Esophagus muscularis mucosa (tissue), 4 donors: Measurements from ENCODE around the gene S1PR3. TPM values are rescaled to one million over a fixed set of nuclear protein-coding genes. Genes with fewer than 3 reads are reported as not detected.

ENCODE experiments used
- DNase-seq: peaks from one replicate; pipeline ENCODE4 v3.0.0-alpha.2; 2017; ENCODE audit errors: extremely low spot score
- H3K27ac ChIP-seq, 4 donors: fragments of 200-600 bp; sonication (generic); replicated peaks in 1 of 4; 1 replicate in 3 of 4; 2 replicates in 1 of 4; pipeline ENCODE4 v1.5.1; 2016 to 2019; ENCODE audit warnings: mild to moderate bottlenecking in 1 of 4
- H3K27me3 ChIP-seq, 4 donors: fragments of 200-600 bp; sonication (generic); one replicate each; pipeline versions ENCODE4 v1.5.1 to v1.6.0; 2016 to 2019
- H3K36me3 ChIP-seq, 4 donors: fragments of 200-600 bp; sonication (generic); one replicate each; pipeline ENCODE4 v1.5.1; 2016 to 2019
- H3K4me1 ChIP-seq, 4 donors: fragments of 200-600 bp; sonication (generic); one replicate each; pipeline ENCODE4 v1.5.1; 2016 to 2019
- H3K4me3 ChIP-seq, 4 donors: fragments of 200-600 bp; sonication (generic); 1 replicate in 2 of 4; 2 replicates in 2 of 4; pipeline ENCODE4 v1.5.1; 2016 to 2019; ENCODE audit warnings: mild to moderate bottlenecking in 4 of 4, moderate library complexity in 1 of 4
- H3K9me3 ChIP-seq, 4 donors: fragments of 200-600 bp; sonication (generic); 1 replicate in 3 of 4; 2 replicates in 1 of 4; pipeline ENCODE4 v1.5.1; 2016 to 2019
- CTCF ChIP-seq, 3 experiments: fragments of 200-600 bp in 2 of 3; fragments of 450-650 bp in 1 of 3; sonication (generic) in 2 of 3; IDR thresholded peaks; one replicate each; pipeline ENCODE4 v1.5.1; 2017 to 2019; ENCODE audit warnings: antibody characterized with exemption in 3 of 3, mild to moderate bottlenecking in 2 of 3, moderate library complexity in 1 of 3
- EP300 ChIP-seq: sonication (generic); formaldehyde crosslinking; IDR thresholded peaks from one replicate; pipeline ENCODE4 v1.6.1; 2017; ENCODE audit warnings: antibody characterized with exemption
- POLR2A ChIP-seq: fragments of 450-650 bp; IDR thresholded peaks from one replicate; pipeline ENCODE4 v1.6.1; 2017; ENCODE audit warnings: antibody characterized with exemption, moderate library complexity, mild to moderate bottlenecking, low read depth
- POLR2AphosphoS5 ChIP-seq, 2 donors: sonication (generic); formaldehyde crosslinking; IDR thresholded peaks; one replicate each; pipeline ENCODE4 v1.6.1; 2017; ENCODE audit warnings: antibody characterized with exemption in 2 of 2
- WGBS: methylation state at CpG from one replicate; pipeline ENCODE4 v1.1.5; 2018; 5-methylcytosine and 5-hydroxymethylcytosine counted together
- intact Hi-C: fragments of 100-400 bp; cut with DNase I; formaldehyde crosslinking; loops from one replicate; pipeline ENCODE4 v1.15.1; 2023
- total RNA-seq, 4 donors: library from RNA; depleted of rRNA; stranded (reverse); fragments of >200 nt; gene quantifications; one replicate each; pipeline versions ENCODE4 v1.1.0 to v1.2.1, GENCODE V29; 2016

Gene S1PR3
- total RNA-seq, 4 donors from 2014 or later: 184 to 340 (median 223) TPM

GRCh38 chr9:89023740-89024139 lies 32.5 kb downstream of the S1PR3 start:
- peak; percentile 64 for DNase-seq
- 81% methylated on average over 3 of the region's 3 CpGs for WGBS

DNA sequence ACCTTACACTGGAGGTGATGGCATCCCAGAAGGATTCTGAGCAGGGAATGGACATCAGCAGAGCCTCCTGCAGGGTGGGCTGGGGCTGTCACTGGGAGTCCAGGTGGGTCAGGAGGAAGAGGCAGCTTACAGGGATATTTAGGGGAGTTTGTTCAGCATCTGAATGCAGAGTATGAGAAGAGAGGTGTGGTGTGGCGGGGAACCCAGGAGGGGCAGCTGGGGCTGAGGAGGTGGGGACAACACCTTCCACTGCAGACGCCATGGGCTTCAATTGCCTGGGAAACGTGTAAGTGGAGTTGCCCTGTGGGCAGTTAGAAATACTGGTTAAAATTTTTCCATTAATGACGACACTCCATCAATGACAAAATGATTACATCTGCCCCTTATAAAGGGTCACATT lies 33.5 kb downstream of the S1PR3 start:
- no peak for DNase-seq
- Histone ChIP-seq H3K27ac (peak overlapping the region in 1 of 4 donors; percentile 20), H3K36me3 (no peaks in the 10 kb centered on the region), H3K4me3 (no peak overlapping the region), H3K4me1 (peaks cover 21 to 32% (median 27%) of the 10 kb centered on the region in 4 donors), H3K27me3 (no peaks in the 10 kb centered on the region), H3K9me3 (peaks cover 0 to 8% (median 3%) of the 10 kb centered on the region in 4 donors)
- 97% methylated on average over 4 of the region's 4 CpGs for WGBS
- intact Hi-C loops: no loop called here
- TF ChIP-seq POLR2A (no peak), CTCF (IDR thresholded peaks at IDR 0.05) (no peak), EP300 (no peak), POLR2AphosphoS5 (IDR thresholded peaks at IDR 0.05) (no peak)

More at GRCh38 chr9:89023740-89024139, 32.5 kb downstream of the S1PR3 start:
- no peak for TF ChIP-seq CTCF (IDR thresholded peaks at IDR 0.05)
- no peak for TF ChIP-seq EP300
- no peak for TF ChIP-seq POLR2A
- TF ChIP-seq POLR2AphosphoS5 (IDR thresholded peaks at IDR 0.05): no peak
- Histone ChIP-seq H3K9me3 (no peaks in the 10 kb centered on the region), H3K4me1 (peaks cover 21 to 32% (median 27%) of the 10 kb centered on the region in 4 donors), H3K27me3 (no peaks in the 10 kb centered on the region), H3K27ac (peak overlapping the region in 1 of 4 donors; percentile 46), H3K36me3 (no peaks in the 10 kb centered on the region), H3K4me3 (no peak overlapping the region)
- intact Hi-C loops: no loop called here

DNA sequence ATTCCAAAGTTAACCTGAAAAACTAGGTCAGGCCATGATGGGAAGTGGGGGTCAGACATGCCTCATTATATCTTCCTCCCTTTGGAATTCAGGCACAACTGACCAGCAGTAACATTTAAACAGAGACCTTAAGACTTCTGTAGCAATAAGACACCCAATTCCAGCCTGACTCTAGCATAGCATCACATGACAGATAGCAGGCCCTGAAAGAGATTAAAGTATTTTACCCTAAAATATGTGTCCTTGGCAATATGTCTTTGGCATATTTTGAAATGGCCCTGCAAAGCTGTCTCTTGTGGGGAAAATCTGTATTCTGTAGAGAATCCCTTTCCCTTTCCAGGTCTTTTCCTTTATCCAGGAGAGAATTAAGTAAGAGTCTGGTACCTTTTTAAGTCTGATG lies 34.3 kb downstream of the S1PR3 start:
- Histone ChIP-seq H3K27me3 (no peaks in the 10 kb centered on the region), H3K27ac (peak overlapping the region in 1 of 4 donors; percentile 20), H3K9me3 (peaks cover 0 to 13% (median 4%) of the 10 kb centered on the region in 4 donors), H3K4me1 (peaks cover 21 to 32% (median 27%) of the 10 kb centered on the region in 4 donors), H3K4me3 (no peak overlapping the region), H3K36me3 (no peaks in the 10 kb centered on the region)
- peak in 1 of 2 donors; percentile 13 for TF ChIP-seq POLR2AphosphoS5 (IDR thresholded peaks at IDR 0.05)
- TF ChIP-seq EP300: no peak
- DNase-seq: no peak
- intact Hi-C loops: no loop called here

GRCh38 chr9:89026876-89027275 lies 35.6 kb downstream of the S1PR3 start:
- intact Hi-C loops: no loop called here
- peaks cover 0 to 19% (median 4%) of the 10 kb centered on the region in 4 donors for H3K9me3 ChIP-seq
- peaks cover 10 to 18% (median 14%) of the 10 kb centered on the region in 4 donors for H3K4me1 ChIP-seq
- no peaks in the 10 kb centered on the region for H3K36me3 ChIP-seq
- H3K4me3 ChIP-seq: no peak overlapping the region
- H3K27me3 ChIP-seq: no peaks in the 10 kb centered on the region
- 64% methylated on average over 3 of the region's 3 CpGs for WGBS
- peak; percentile 60 for DNase-seq
- peak overlapping the region in 2 of 4 donors; percentile 3 to 17 for H3K27ac ChIP-seq
- TF ChIP-seq EP300: no peak
- TF ChIP-seq POLR2AphosphoS5 (IDR thresholded peaks at IDR 0.05): no peak
- no peak for TF ChIP-seq POLR2A
- TF ChIP-seq CTCF (IDR thresholded peaks at IDR 0.05): no peak

DNA sequence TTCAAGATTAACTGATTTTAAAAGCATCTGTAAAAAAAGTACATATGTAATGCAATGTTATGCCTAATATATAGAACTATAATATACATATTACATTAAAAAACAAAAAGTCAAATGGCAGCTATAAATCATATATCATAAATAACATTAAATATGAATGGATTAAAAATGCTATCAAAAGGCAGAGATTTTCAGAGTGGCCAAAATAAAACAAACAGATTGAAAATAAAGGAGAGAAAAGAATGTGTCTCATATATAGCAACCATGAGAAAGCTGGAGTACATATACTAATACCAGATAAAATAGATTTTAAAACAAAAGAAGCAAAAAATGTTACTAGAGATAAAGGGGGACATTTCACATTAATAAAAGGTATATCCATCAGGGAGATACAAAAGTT lies 38.5 kb downstream of the S1PR3 start:
- TF ChIP-seq POLR2A (no peak), EP300 (no peak), POLR2AphosphoS5 (IDR thresholded peaks at IDR 0.05) (no peak)
- no peak for DNase-seq
- intact Hi-C loops: no loop called here
- H3K27ac ChIP-seq: no peak overlapping the region
- no peaks in the 10 kb centered on the region for H3K36me3 ChIP-seq
- peaks cover 0 to 4% (median 0%) of the 10 kb centered on the region in 4 donors for H3K4me1 ChIP-seq
- peaks cover 0 to 19% (median 4%) of the 10 kb centered on the region in 4 donors for H3K9me3 ChIP-seq
- no peaks in the 10 kb centered on the region for H3K27me3 ChIP-seq
- H3K4me3 ChIP-seq: no peak overlapping the region

- DNase-seq: no peak
- Histone ChIP-seq H3K4me3 (no peak overlapping the region), H3K9me3 (peaks cover 0 to 19% (median 4%) of the 10 kb centered on the region in 4 donors), H3K27ac (no peak overlapping the region), H3K36me3 (no peaks in the 10 kb centered on the region), H3K27me3 (no peaks in the 10 kb centered on the region), H3K4me1 (peaks cover 0 to 2% (median 0%) of the 10 kb centered on the region in 4 donors)
- no peak for TF ChIP-seq POLR2A
- no peak for TF ChIP-seq POLR2AphosphoS5 (IDR thresholded peaks at IDR 0.05)
- no peak for TF ChIP-seq EP300
- TF ChIP-seq CTCF (IDR thresholded peaks at IDR 0.05): no peak
- intact Hi-C loops: no loop called here
- 89% methylated on average over 5 of the region's 5 CpGs for WGBS
Observed at GRCh38 chr9:89032173-89032572, 40.9 kb downstream of the S1PR3 start.
